IMR-90 (cell line): Measurements from ENCODE around the gene CIBAR2. TPM values are rescaled to one million over a fixed set of nuclear protein-coding genes. Genes with fewer than 3 reads are reported as not detected.

Source experiments
- ATAC-seq: fragments of 200-7000 bp; cut with Tn5 transposase; 2 replicates; pipeline ENCODE4 v1.9.1; 2020; ENCODE audit warnings: low read depth, mild to moderate bottlenecking, moderate library complexity
- BruUV-seq: library from RNA; stranded (reverse); fragments of 400-500 nt; replicated peaks from 2 replicates; lab custom pipeline; 2021; lab: Mats Ljungman, UMichigan
- CTCF ChIA-PET: fragments of 300-600 bp; formaldehyde crosslinking; extraction: SDS; loops from one replicate; lab custom pipeline; 2021; ENCODE audit warnings: antibody characterized with exemption; lab: Yijun Ruan, JAX
- POLR2A ChIA-PET: fragments of 300-600 bp; sonication (Branson Sonifier 250); formaldehyde crosslinking; loops from one replicate; lab custom pipeline; 2022; ENCODE audit warnings: antibody characterized with exemption; ENCODE audit not compliant: unreplicated experiment; lab: Charles Lee
- DNase-seq: peaks from one replicate; pipeline ENCODE4 v3.0.0; 2013
- H2AFZ ChIP-seq: replicated peaks from 2 replicates; pipeline ENCODE3; 2013; ENCODE audit warnings: low read length, mild to moderate bottlenecking; ENCODE audit not compliant: poor library complexity
- H2AK5ac ChIP-seq: 2 replicates; pipeline ENCODE4 v1.6.1; 2013; ENCODE audit warnings: low read depth, low read length, inconsistent platforms
- H2AK9ac ChIP-seq: replicated peaks from 2 replicates; pipeline ENCODE3; 2013; ENCODE audit warnings: mild to moderate bottlenecking, low read depth, low read length, moderate library complexity; ENCODE audit not compliant: poor library complexity
- H2BK120ac ChIP-seq: 2 replicates; pipeline ENCODE4 v1.6.1; 2013; ENCODE audit warnings: low read depth, low read length, inconsistent platforms
- H2BK15ac ChIP-seq: 3 replicates; pipeline ENCODE4 v1.6.1; 2013; ENCODE audit warnings: low read depth, low read length, inconsistent platforms
- H2BK20ac ChIP-seq: 2 replicates; pipeline ENCODE4 v1.6.1; 2013; ENCODE audit warnings: low read depth, mild to moderate bottlenecking, inconsistent platforms, low read length, moderate library complexity
- H2BK5ac ChIP-seq: 2 replicates; pipeline ENCODE4 v1.6.1; 2013; ENCODE audit warnings: mild to moderate bottlenecking, low read depth, low read length, inconsistent platforms; ENCODE audit not compliant: poor library complexity, severe bottlenecking
- H3K14ac ChIP-seq: replicated peaks from 2 replicates; pipeline ENCODE4 v1.6.1; 2013; ENCODE audit warnings: low read depth, low read length, inconsistent platforms
- H3K18ac ChIP-seq: 2 replicates; pipeline ENCODE4 v1.6.1; 2013; ENCODE audit warnings: low read depth, low read length, control low read depth
- H3K23ac ChIP-seq: 2 replicates; pipeline ENCODE4 v1.6.1; 2013; ENCODE audit warnings: low read depth, low read length, inconsistent platforms
- H3K27ac ChIP-seq: 2 replicates; pipeline ENCODE4 v1.5.1; 2013; ENCODE audit warnings: mild to moderate bottlenecking, control low read depth, low read length; ENCODE audit not compliant: insufficient read depth
- H3K27me3 ChIP-seq: 2 replicates; pipeline ENCODE4 v1.6.1; 2013; ENCODE audit warnings: low read length; ENCODE audit not compliant: control insufficient read depth, insufficient read depth
- H3K36me3 ChIP-seq: 2 replicates; pipeline ENCODE4 v1.6.1; 2013; ENCODE audit warnings: low read length, mixed read lengths; ENCODE audit not compliant: control insufficient read depth, insufficient read depth
- H3K4ac ChIP-seq: 2 replicates; pipeline ENCODE4 v1.6.1; 2013; ENCODE audit warnings: low read depth, low read length, inconsistent platforms
- H3K4me1 ChIP-seq: 2 replicates; pipeline ENCODE4 v1.6.1; 2013; ENCODE audit warnings: low read length, mixed read lengths; ENCODE audit not compliant: control insufficient read depth, insufficient read depth
- H3K4me2 ChIP-seq: 2 replicates; pipeline ENCODE4 v1.6.1; 2013; ENCODE audit warnings: low read depth, mild to moderate bottlenecking, control low read depth, low read length, moderate library complexity
- H3K4me3 ChIP-seq: 2 replicates; pipeline ENCODE4 v1.5.1; 2013; ENCODE audit warnings: low read depth, mild to moderate bottlenecking, control low read depth, low read length, moderate library complexity; ENCODE audit not compliant: insufficient read depth
- H3K56ac ChIP-seq: 2 replicates; pipeline ENCODE4 v1.6.1; 2013; ENCODE audit warnings: low read length, inconsistent platforms; ENCODE audit not compliant: insufficient read depth; ENCODE audit errors: extremely low read depth
- H3K79me1 ChIP-seq, 2 experiments: 2 replicates each; pipeline ENCODE4 v1.6.1; 2013; ENCODE audit warnings: low read length in 2 of 2, inconsistent platforms in 1 of 2, low read depth in 1 of 2
- H3K9ac ChIP-seq: 2 replicates; pipeline ENCODE4 v1.6.1; 2013; ENCODE audit warnings: low read depth, low read length, control low read depth
- H3K9me1 ChIP-seq: 2 replicates; pipeline ENCODE4 v1.6.1; 2013; ENCODE audit warnings: low read length, inconsistent platforms; ENCODE audit not compliant: insufficient read depth
- H3K9me3 ChIP-seq: 2 replicates; pipeline ENCODE4 v1.6.1; 2013; ENCODE audit warnings: low read length; ENCODE audit not compliant: control insufficient read depth, insufficient read depth
- H4K20me1 ChIP-seq: 2 replicates; pipeline ENCODE4 v1.6.1; 2013; ENCODE audit warnings: low read length, inconsistent platforms; ENCODE audit not compliant: insufficient read depth
- H4K5ac ChIP-seq: 2 replicates; pipeline ENCODE4 v1.6.1; 2013; ENCODE audit warnings: mild to moderate bottlenecking, low read depth, low read length, control low read depth
- H4K8ac ChIP-seq, 2 experiments: 2 replicates each; pipeline ENCODE4 v1.6.1; 2013; ENCODE audit warnings: low read depth in 2 of 2, low read length in 2 of 2, control low read depth in 1 of 2, inconsistent platforms in 1 of 2
- H4K91ac ChIP-seq: 2 replicates; pipeline ENCODE4 v1.6.1; 2013; ENCODE audit warnings: low read depth, low read length, inconsistent platforms; ENCODE audit not compliant: insufficient read depth
- CEBPB ChIP-seq: IDR thresholded peaks from 2 replicates; pipeline ENCODE4 v1.6.1; 2012; ENCODE audit warnings: low read depth, low read length, improper control_type of control experiment
- CTCF ChIP-seq: conservative IDR thresholded peaks from 2 replicates; pipeline ENCODE4 v1.5.1; 2012; ENCODE audit warnings: mild to moderate bottlenecking, low read depth, low read length, improper control_type of control experiment
- WGBS, 2 experiments: methylation state at CpG; one replicate each; pipeline versions ENCODE4 v1.1.5 to v1.1.7; 2013; ENCODE audit warnings: missing lambda C conversion rate in 2 of 2; ENCODE audit not compliant: insufficient read length in 1 of 2; ENCODE audit errors: extremely low coverage in 2 of 2; 5-methylcytosine and 5-hydroxymethylcytosine counted together
- dilution Hi-C: fragments of 300-500 bp; cut with HindIII; formaldehyde crosslinking; loops from one replicate; pipeline ENCODE4 v1.14.3; 2018; ENCODE audit warnings: low sequenced_read_pairs; ENCODE audit not compliant: unreplicated experiment
- in situ Hi-C: fragments of 300-500 bp; cut with MboI; formaldehyde crosslinking; loops from 3 replicates; pipeline ENCODE4 v1.14.3; 2019; ENCODE audit warnings: low sequenced_read_pairs, inconsistent platforms, mixed read lengths
- intact Hi-C: fragments of 100-400 bp; cut with micrococcal nuclease; formaldehyde crosslinking; loops from 2 replicates; pipeline ENCODE4 v1.10.0; 2022
- polyA plus RNA-seq, 3 experiments: library from polyadenylated mRNA; depleted of rRNA; stranded (reverse); fragments of >200 nt; gene quantifications; 2 replicates each; pipeline ENCODE4 v1.2.3, GENCODE V29; 2012; ENCODE audit warnings: low replicate concordance in 1 of 3
- total RNA-seq: library from RNA; depleted of rRNA; stranded (reverse); fragments of >200 nt; gene quantifications from 2 replicates; pipeline ENCODE4 v1.2.3, GENCODE V29; 2012

CIBAR2 gene
- total and polyA plus RNA-seq, 2 of the 4 experiments (the other 2 are of a cell fraction) = 0.18 to 0.24 TPM

GRCh38 chr16:85098565-85098964 is 13.7 kb downstream of the CIBAR2 start:
- no peak overlapping the region for H3K23ac ChIP-seq
- dilution Hi-C loops = no loop called here
- H3K9me3 ChIP-seq = no peaks in the 10 kb centered on the region
- H3K27ac ChIP-seq = no peak overlapping the region
- H3K9me1 ChIP-seq = no peaks in the 10 kb centered on the region; the same call in 1 of the 2 replicates
- H3K27me3 ChIP-seq = peaks cover 42% of the 10 kb centered on the region
- DNase-seq (no peak), ATAC-seq (no peak)
- H2AK9ac ChIP-seq = no peak overlapping the region
- H2AK5ac ChIP-seq = no peak overlapping the region
- no peaks in the 10 kb centered on the region for H3K36me3 ChIP-seq
- H3K9ac ChIP-seq = no peak overlapping the region
- no peaks in the 10 kb centered on the region for H4K20me1 ChIP-seq
- H3K79me1 ChIP-seq = no peaks in the 10 kb centered on the region
- no peak overlapping the region for H2AFZ ChIP-seq
- POLR2A ChIA-PET = no interaction called here
- H4K91ac ChIP-seq = no peak overlapping the region
- no peak overlapping the region for H3K4me2 ChIP-seq
- H2BK5ac ChIP-seq = no peak overlapping the region
- H3K4ac ChIP-seq = no peak overlapping the region
- CTCF ChIA-PET = no interaction called here
- H4K8ac ChIP-seq = no peak overlapping the region
- H4K5ac ChIP-seq = no peak overlapping the region
- intact Hi-C loops = no loop called here
- no peak overlapping the region for H3K4me3 ChIP-seq
- H2BK15ac ChIP-seq = no peak overlapping the region
- BruUV-seq = no TSS peak
- TF ChIP-seq CTCF (no peak), CEBPB (peak; percentile 97)
- no peak overlapping the region for H3K18ac ChIP-seq
- H2BK20ac ChIP-seq = no peak overlapping the region
- no peak overlapping the region for H3K56ac ChIP-seq
- in situ Hi-C loops = no loop called here
- WGBS, 2 experiments = 57% methylated on average over 4 of the region's 10 CpGs; no CpG with 5 or more reads in 1 of the 2 experiments
- no peak overlapping the region for H2BK120ac ChIP-seq
- no peak overlapping the region for H3K14ac ChIP-seq
- no peaks in the 10 kb centered on the region for H3K4me1 ChIP-seq
